Activated CD8-positive, alpha-beta memory T cell treated with anti-CD3 and anti-CD28 coated beads for 48 hours (primary cell): ENCODE results near the gene PLA1A.

ENCODE experiments used
- DNase-seq, 3 experiments: peaks; one replicate each; pipeline ENCODE4 v3.0.0-alpha.2; 2020; ENCODE audit warnings: low read depth in 2 of 3, low spot score in 2 of 3

Gene PLA1A

GRCh38 chr3:119636891-119637611, 39.4 kb downstream of the PLA1A start:
- no peak for DNase-seq

- DNase-seq = no peak
Observed at GRCh38 chr3:119637679-119638477, 40.2 kb downstream of the PLA1A start.

GRCh38 chr3:119639494-119640350, 42.0 kb downstream of the PLA1A start:
- DNase-seq = no peak

- DNase-seq = no peak
Observed at GRCh38 chr3:119641416-119641815, 43.7 kb downstream of the PLA1A start.

- no peak for DNase-seq
Observed at GRCh38 chr3:119642746-119643473, 45.2 kb downstream of the PLA1A start.

- DNase-seq = no peak
Observed at GRCh38 chr3:119643528-119643927, 45.8 kb downstream of the PLA1A start.

- DNase-seq = no peak
Observed at GRCh38 chr3:119644481-119644880, 46.8 kb downstream of the PLA1A start.

- no peak for DNase-seq
Observed at GRCh38 chr3:119645813-119646212, 48.1 kb downstream of the PLA1A start.

- no peak for DNase-seq
Observed at GRCh38 chr3:119647171-119647570, 49.5 kb downstream of the PLA1A start.

GRCh38 chr3:119647843-119648575, 50.3 kb downstream of the PLA1A start:
- DNase-seq = no peak

GRCh38 chr3:119649761-119650160, 52.1 kb downstream of the PLA1A start:
- DNase-seq = no peak

GRCh38 chr3:119652306-119653033, 54.8 kb downstream of the PLA1A start:
- DNase-seq = no peak

GRCh38 chr3:119653876-119654275, 56.2 kb downstream of the PLA1A start:
- DNase-seq = no peak

GRCh38 chr3:119657887-119658702, 60.4 kb downstream of the PLA1A start:
- no peak for DNase-seq

- DNase-seq = no peak
Observed at GRCh38 chr3:119658994-119659393, 61.3 kb downstream of the PLA1A start.

GRCh38 chr3:119659606-119660291, 62.1 kb downstream of the PLA1A start:
- no peak for DNase-seq

- DNase-seq = no peak
Observed at GRCh38 chr3:119660474-119661440, 63.1 kb downstream of the PLA1A start, which contains the start of gene POPDC2. POPDC2 (minus strand) TSS chr3:119660589; CDS start chr3:119660423, 166 bp downstream.
